Measurements from ENCODE around the gene KLRF2.

KLRF2 gene

DNA sequence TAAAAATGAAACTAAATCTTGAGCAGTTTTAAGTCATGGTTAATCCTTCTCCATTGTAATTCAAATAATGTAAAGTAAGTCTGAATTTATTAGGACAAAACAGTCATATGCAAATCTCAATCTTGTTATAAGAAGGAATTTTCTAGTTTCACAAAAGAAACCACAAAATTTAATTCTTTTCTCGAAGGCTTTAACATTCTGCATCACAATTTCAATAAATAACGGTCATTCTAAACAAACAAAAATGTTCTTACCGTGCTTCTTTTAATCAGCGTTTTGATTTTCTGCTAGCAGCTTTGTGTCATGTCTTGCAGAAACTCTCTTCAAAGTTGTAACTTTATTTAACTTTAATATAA is 12.4 kb upstream of the KLRF2 start:
- Histone ChIP-seq H3K27ac (replicated peaks) (peak overlapping the region; percentile 64), H3K27me3 (ENCODE audit: insufficient read depth, poor library complexity, severe bottlenecking) (no peaks in the 10 kb centered on the region), H3K4me3 (replicated peaks; ENCODE audit: insufficient read depth, low read length) (peak overlapping the region; percentile 41)
- no peak for DNase-seq (ENCODE audit: low read depth in 1 of 2, low spot score in 1 of 2)
- TF ChIP-seq GABPA (IDR thresholded peaks at IDR 0.05; ENCODE audit: low read depth) (no peak), POLR2AphosphoS5 (IDR thresholded peaks at IDR 0.05; ENCODE audit: low read depth) (no peak), CTCF (IDR thresholded peaks at IDR 0.05; ENCODE audit: insufficient read depth, low read length) (no peak), SPI1 (IDR thresholded peaks at IDR 0.05; ENCODE audit: borderline replicate concordance, low read depth) (no peak), REST (IDR thresholded peaks at IDR 0.05; ENCODE audit: insufficient replicate concordance, low read depth) (no peak)

- peak; percentile 17 to 47 for DNase-seq (ENCODE audit: low read depth in 1 of 2, low spot score in 1 of 2)
- Histone ChIP-seq H3K27me3 (ENCODE audit: insufficient read depth, poor library complexity, severe bottlenecking) (no peaks in the 10 kb centered on the region), H3K27ac (replicated peaks) (peak within 1 kb of the TSS; percentile 64), H3K4me3 (replicated peaks; ENCODE audit: insufficient read depth, low read length) (peak within 1 kb of the TSS; percentile 41)
- 0 out of 2 replicates have a peak, but pooled peaks have one; percentile 6 for TF ChIP-seq GABPA (IDR thresholded peaks at IDR 0.05; ENCODE audit: low read depth)
- no peak for TF ChIP-seq POLR2AphosphoS5 (IDR thresholded peaks at IDR 0.05; ENCODE audit: low read depth)
- TF ChIP-seq SPI1 (IDR thresholded peaks at IDR 0.05; ENCODE audit: borderline replicate concordance, low read depth): no peak
These were observed 11.8 kb upstream of the KLRF2 start, which contains the start of gene CLEC2B for GRCh38 chr12:9869307-9870161. CLEC2B (minus strand) TSS chr12:9869354.

- peak overlapping the region; percentile 64 for H3K27ac ChIP-seq (replicated peaks)
These were observed 10.9 kb upstream of the KLRF2 start for GRCh38 chr12:9870286-9870866.

GRCh38 chr12:9872162-9872561 is 9.1 kb upstream of the KLRF2 start:
- no peak for DNase-seq (ENCODE audit: low read depth in 1 of 2, low spot score in 1 of 2)

More at GRCh38 chr12:9870286-9870866, 10.9 kb upstream of the KLRF2 start:
- no peak overlapping the region for H3K4me3 ChIP-seq (replicated peaks; ENCODE audit: insufficient read depth, low read length)
- H3K27me3 ChIP-seq (ENCODE audit: insufficient read depth, poor library complexity, severe bottlenecking): no peaks in the 10 kb centered on the region
- TF ChIP-seq POLR2AphosphoS5 (IDR thresholded peaks at IDR 0.05; ENCODE audit: low read depth): no peak
- DNase-seq (ENCODE audit: low read depth in 1 of 2, low spot score in 1 of 2): no peak

More at GRCh38 chr12:9872162-9872561, 9.1 kb upstream of the KLRF2 start:
- Histone ChIP-seq H3K27ac (replicated peaks) (no peak overlapping the region), H3K4me3 (replicated peaks; ENCODE audit: insufficient read depth, low read length) (no peak overlapping the region), H3K27me3 (ENCODE audit: insufficient read depth, poor library complexity, severe bottlenecking) (no peaks in the 10 kb centered on the region)
- TF ChIP-seq CTCF (IDR thresholded peaks at IDR 0.05; ENCODE audit: insufficient read depth, low read length) (no peak), REST (IDR thresholded peaks at IDR 0.05; ENCODE audit: insufficient replicate concordance, low read depth) (no peak), SPI1 (IDR thresholded peaks at IDR 0.05; ENCODE audit: borderline replicate concordance, low read depth) (no peak), GABPA (IDR thresholded peaks at IDR 0.05; ENCODE audit: low read depth) (no peak), POLR2AphosphoS5 (IDR thresholded peaks at IDR 0.05; ENCODE audit: low read depth) (no peak)

Data from HL-60 (cell line).